ENCODE measurements around the gene DNAL4.

Gene DNAL4

DNA sequence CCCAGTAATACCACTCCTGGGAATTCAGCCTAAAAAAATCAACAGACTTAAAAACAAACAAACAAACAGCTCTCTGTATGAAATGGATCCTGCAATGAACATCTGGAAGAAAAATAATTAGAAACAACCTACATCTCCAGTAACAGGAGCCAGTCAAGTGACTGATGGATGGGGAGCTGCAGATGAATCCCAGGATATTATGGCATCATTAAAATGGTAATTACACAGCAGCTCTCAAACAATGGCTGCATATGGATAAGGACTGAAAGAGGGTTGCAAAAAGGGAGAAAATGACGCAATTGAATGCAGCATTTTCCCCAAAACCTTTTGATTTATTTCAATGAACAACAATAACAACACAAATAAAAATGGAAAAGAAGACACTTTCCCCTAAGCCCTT, 45.7 kb upstream of the DNAL4 start:
- no peak for DNase-seq (ENCODE audit: low spot score)
- POLR2A ChIA-PET (ENCODE audit: low non-redundant PET), result no interaction called here
- CTCF ChIA-PET, result no interaction called here
- no peak for TF ChIP-seq CTCF (conservative IDR thresholded peaks at IDR 0.05; ENCODE audit: low read depth)
- no peak overlapping the region for H3K27ac ChIP-seq

DNA sequence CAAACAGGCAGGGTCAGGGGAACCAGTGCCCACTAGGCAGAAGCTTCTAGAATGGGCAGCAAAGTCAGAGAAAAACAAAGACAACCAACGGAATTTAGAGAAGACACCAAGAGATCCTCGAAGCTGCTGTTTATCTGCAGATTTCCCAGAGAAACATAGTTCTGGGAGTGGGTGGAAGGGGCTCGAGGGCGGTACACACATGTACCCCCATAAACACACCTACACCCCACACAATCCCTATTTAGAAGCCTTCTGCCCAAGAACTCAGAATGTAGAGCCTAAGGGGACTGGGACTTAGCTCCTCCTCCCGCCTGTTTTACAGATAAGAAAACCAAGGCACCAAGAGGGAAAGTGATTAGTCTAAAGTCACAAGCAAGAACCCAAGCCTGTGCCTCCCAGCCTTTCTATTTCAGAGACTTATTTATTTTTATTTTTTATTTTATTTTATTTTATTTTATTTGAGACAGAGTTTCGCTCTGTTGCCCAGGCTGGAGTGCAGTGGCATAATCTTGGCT, 43.5 kb upstream of the DNAL4 start:
- TF ChIP-seq CTCF (conservative IDR thresholded peaks at IDR 0.05; ENCODE audit: low read depth), result no peak
- no peak overlapping the region for H3K27ac ChIP-seq
- no peak for DNase-seq (ENCODE audit: low spot score)
- CTCF ChIA-PET, result interaction anchor here (0.5 kb wide), 1 partner anchor 144 kb away, joined by 3 read pairs; no protein-coding TSS in a partner anchor
- POLR2A ChIA-PET (ENCODE audit: low non-redundant PET), result no interaction called here

GRCh38 chr22:38835888-38836301, 42.0 kb upstream of the DNAL4 start:
- no peak for TF ChIP-seq CTCF (conservative IDR thresholded peaks at IDR 0.05; ENCODE audit: low read depth)
- no peak overlapping the region for H3K27ac ChIP-seq
- no peak for DNase-seq (ENCODE audit: low spot score)
- ChIA-PET POLR2A (ENCODE audit: low non-redundant PET) (interaction anchor here (0.6 kb wide), 1 partner anchor 31 kb away, joined by 3 read pairs; no protein-coding TSS in a partner anchor), CTCF (no interaction called here)

DNA sequence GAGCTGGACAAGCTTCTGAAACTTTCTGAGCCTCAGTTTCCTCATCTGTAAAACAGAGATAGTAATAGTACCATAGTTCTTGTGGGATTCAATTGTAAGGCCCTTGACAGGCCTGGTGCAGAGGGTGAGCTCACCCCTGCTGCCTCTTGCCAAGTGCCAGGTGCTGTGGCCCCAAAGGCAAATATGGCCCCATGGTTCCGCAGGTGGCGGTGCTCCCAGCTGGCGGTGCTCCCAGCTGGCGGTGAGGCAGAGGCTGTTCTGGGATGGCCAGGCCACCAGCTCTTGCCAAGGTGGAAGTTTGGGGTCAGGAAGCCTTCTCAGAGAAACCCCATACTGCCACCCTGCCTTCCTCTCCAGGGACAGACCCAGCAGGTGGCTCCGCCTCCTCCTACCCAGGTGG, 41.0 kb upstream of the DNAL4 start:
- POLR2A ChIA-PET (ENCODE audit: low non-redundant PET), result no interaction called here
- no peak overlapping the region for H3K27ac ChIP-seq
- no peak for TF ChIP-seq CTCF (conservative IDR thresholded peaks at IDR 0.05; ENCODE audit: low read depth)
- CTCF ChIA-PET, result interaction anchor here (0.6 kb wide), 2 partner anchors 335 to 639 kb away, joined by 3 to 5 read pairs; no protein-coding TSS in a partner anchor
- DNase-seq (ENCODE audit: low spot score), result no peak

GRCh38 chr22:38834215-38834953, 40.4 kb upstream of the DNAL4 start:
- H3K27ac ChIP-seq, result no peak overlapping the region
- no peak for DNase-seq (ENCODE audit: low spot score)
- no peak for TF ChIP-seq CTCF (conservative IDR thresholded peaks at IDR 0.05; ENCODE audit: low read depth)
- ChIA-PET CTCF (interaction anchor here (0.6 kb wide), 3 partner anchors 117 to 640 kb away, joined by 3 to 5 read pairs (median 4); no protein-coding TSS in a partner anchor), POLR2A (ENCODE audit: low non-redundant PET) (interaction anchor here (0.6 kb wide), 1 partner anchor 76 kb away, joined by 3 read pairs; no protein-coding TSS in a partner anchor)

DNA sequence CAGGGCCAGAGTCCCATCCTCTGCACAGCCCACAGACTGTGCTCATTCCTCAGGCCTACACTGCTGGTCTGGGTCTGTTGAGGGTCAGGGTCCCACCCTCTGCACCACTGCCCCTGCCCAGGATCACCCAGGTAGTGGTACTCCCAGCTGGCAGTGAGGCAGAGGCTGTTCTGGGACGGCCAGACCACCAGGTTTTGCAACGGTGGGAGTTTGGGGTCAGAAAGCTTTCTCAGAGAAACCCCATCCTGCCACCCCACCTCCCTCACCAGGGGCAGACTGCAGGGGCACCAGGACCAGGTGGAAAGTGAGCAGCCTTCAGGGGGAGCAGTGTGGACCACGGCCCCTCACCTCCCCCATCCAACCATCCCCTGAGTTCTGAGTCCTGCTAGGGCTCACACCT, 39.1 kb upstream of the DNAL4 start:
- no peak overlapping the region for H3K27ac ChIP-seq
- ChIA-PET CTCF (no interaction called here), POLR2A (ENCODE audit: low non-redundant PET) (no interaction called here)
- no peak for TF ChIP-seq CTCF (conservative IDR thresholded peaks at IDR 0.05; ENCODE audit: low read depth)
- no peak for DNase-seq (ENCODE audit: low spot score)
